NCI-H510A (cell line): ENCODE results near the gene TBCB.

Experiments used
- DNase-seq: peaks from one replicate; lab custom pipeline; 2025; lab: John Stamatoyannopoulos, UW

TBCB gene

DNA sequence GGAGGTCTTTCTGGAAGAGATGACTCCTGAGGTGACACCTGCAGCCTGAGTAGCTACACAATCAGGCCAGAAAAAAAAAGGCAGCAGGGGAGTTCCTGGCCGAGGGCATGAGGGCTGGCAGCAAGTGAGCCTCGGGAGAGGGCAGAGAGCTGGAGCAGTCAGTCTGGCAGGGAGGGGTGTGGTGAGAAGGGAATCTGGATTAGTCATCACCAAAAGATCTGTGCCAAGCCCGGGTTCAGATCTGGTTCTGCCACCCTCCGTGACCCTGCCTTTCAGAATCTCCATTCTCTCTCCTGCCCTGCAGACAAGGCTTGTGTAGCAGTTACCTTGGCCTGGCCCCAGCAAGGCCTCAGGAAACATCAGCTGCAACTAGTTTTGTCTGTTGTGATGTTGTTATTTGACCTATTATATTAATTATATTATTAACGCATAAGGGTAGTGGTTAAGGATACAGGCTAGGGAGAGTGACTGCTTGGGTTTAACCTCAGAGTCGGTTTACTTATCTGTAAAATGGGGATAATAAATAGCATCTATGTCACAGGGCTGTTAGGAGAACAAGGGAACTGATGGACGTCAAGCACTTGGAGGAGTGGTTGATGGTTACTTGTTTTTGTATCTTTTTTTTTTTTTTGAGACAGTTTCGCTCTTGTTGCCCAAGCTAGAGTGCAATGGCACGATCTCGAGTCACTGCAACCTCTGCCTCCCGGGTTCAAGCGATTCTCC is 21.9 kb downstream of the TBCB start:
- DNase-seq: no peak

DNA sequence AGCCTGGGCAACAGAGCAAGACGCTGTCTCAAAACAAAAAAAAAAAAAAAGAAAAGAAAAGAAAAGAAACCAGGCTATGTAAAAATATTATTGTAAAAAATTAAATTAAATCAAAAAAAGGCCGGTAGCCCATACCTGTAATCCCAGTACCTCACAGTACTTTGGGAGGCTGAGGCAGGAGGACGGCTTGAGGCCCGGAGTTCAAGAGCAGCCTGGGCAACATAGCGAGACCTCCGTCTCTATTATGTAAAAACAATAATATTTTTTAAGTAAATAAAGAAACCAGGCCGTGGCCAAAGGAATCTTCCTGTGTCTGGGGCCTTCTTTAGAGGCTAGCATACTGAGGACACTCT is 23.8 kb downstream of the TBCB start:
- no peak for DNase-seq

DNA sequence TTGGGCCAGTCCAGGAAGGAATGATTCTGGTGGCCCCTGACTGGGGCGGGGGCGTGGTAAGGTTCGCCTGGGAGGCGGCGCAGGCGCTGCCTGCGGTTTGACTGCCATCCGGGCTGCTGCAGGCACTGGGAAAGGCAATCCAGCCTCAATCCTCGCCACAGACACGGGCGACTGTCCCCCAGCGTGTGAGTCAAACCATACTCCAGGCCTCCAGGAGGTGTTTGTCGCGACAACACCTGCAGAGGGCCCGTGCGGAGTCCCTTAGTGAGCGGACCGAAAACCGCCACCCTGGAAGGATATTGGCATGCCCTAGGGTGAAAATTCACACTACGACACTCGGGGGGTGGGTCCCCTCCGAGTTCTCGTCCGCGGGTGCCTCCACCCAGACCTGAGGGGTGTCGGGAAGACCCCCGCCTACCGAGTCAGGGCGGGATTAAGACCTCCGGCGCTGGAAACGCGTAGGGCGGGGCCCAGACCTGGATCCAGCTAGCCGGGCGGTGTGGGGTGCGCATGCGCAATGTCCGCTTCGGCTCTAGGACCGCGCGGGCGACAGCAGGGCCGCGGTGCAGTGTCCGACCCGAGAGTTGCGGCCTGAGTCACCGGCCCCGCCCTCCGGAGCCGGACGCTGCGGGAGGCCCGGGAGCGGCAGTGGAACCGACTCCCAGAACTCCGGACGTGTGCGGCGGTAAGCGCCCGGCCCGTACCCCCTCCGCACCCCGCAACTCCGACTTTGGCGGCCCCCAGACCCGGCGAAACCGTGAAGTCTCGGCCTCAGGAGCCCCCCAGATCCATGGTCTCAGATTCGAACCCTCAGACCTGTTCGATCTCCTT is 24.4 kb downstream of the TBCB start, which contains the start of gene CAPNS1:
Gene CAPNS1, plus strand, starts transcription at position 594 of the 831 bp plus-strand sequence. CDS start 946 bp downstream, outside the sequence.
- peak; percentile 89 for DNase-seq

DNA sequence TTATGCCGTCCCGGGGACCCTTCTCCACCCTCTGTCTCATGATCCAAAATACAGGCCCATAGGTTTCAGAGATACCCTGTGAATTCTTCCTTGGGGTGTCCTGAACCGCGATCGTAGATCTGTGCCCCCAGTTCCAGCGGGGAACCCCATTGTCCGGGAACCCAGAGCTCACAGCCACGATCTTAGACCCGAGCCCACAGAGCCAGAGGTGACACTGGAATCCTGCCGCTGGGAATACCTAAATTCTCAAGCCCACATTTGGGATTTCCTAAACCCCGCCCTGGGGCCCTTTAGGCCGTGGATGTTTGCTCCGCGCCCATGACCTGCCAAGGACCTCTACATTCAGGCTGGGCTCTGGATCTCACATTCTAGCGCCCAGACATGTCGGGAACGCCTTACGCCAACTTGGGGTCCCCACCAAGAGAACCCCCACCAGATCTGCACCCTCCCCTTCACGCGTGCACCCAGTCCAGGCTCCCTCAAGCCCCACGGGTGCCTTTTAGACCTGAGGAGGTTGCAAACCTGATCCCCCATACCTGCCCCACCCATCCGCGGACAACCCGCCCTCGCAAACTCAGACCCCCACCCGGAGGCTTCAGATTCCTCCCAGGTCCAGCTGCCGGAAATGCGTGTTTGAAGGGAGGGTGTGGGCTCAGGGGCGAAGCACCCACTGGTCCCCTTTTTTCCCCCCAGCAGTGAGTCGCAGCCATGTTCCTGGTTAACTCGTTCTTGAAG is 25.2 kb downstream of the TBCB start:
- DNase-seq: peak; percentile 55

DNA sequence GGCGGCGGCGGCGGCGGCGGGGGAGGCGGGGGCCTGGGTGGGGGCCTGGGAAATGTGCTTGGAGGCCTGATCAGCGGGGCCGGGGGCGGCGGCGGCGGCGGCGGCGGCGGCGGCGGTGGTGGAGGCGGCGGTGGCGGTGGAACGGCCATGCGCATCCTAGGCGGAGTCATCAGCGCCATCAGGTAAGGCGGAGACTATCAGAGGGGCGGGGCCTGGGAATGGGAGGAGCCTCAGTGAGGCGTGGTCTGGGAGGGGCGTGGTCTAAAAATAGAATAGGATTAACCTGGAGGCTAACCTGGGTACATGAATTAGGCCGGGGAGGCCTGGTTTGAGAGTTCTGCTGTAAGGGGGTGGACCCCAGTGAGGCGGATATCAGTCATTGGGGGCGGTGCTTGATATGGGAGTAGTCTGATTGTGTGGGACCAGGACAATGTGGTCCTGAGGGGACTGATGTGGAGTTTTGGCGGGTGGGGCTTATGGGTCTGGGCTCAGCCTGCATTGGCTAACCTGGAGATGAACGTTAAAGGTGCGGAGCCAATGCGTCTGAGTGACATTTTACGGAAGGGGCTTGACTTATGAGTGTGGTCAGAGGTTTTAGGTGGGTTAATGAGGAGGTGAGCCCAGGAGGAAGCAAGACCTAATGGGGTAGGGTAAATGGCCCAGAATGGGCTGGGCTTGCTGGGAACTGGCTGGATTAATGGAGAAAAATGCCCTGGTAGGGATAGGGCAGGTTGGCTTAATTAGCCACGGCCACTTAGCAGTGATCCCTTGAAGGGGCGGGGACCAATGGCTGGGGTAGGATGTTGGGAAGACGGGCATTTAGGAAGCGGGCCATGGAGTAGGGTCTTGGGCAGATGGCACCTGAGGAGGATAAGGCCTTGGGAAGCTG is 26.0 kb downstream of the TBCB start:
- peak; percentile 55 for DNase-seq

DNA sequence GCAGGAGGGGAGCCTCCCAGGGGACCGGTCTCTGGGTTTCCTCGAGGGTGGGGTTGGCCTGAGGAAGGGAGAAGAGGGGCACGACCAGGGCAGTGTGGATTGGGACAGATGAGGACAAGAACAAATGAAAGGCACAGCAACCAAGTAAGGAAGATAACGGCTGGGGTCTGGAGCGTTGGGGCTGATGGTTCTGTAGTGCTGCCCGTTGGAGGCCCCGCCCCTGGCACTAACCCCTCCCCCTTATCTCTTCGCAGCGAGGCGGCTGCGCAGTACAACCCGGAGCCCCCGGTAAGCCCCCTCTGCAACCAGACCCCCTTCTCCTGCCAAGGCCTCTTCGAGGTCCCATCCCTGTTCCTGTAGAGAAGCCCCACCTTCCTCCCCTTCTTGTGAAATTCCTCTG is 26.8 kb downstream of the TBCB start:
- DNase-seq: no peak

DNA sequence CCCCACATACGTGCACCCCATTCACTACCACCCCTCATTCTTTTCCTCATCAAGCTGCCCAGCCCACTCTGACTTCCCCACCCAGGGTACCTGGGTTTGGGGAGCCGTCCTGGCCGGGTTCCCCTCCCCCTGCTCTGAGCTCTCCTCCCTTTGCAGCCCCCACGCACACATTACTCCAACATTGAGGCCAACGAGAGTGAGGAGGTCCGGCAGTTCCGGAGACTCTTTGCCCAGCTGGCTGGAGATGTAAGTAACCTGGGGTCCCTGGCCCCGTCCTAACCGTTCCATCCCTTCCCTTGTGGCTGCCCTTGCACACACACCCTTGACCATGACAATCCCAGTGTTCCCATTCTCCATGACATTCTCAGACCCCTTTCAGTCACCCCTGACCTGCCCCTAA is 27.2 kb downstream of the TBCB start:
- DNase-seq: no peak

DNA sequence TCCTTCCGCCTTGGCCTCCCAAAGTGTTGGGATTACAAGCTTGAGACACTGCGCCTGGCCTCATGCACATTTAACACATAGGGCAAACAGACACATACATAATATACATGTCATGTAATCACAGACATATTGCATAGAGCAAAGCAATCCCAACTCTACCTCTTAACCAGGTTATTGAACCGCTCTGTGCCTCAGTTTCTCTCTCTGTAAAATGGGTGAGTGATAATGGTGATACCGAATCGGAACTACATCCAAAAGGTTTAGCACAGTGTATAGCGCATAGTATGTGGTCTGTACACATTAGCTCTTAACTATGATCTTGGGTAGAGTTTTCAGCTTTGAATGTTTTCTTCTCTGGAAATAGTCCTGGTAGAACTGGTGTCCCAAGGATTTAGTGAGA is 29.4 kb downstream of the TBCB start:
- no peak for DNase-seq

DNA sequence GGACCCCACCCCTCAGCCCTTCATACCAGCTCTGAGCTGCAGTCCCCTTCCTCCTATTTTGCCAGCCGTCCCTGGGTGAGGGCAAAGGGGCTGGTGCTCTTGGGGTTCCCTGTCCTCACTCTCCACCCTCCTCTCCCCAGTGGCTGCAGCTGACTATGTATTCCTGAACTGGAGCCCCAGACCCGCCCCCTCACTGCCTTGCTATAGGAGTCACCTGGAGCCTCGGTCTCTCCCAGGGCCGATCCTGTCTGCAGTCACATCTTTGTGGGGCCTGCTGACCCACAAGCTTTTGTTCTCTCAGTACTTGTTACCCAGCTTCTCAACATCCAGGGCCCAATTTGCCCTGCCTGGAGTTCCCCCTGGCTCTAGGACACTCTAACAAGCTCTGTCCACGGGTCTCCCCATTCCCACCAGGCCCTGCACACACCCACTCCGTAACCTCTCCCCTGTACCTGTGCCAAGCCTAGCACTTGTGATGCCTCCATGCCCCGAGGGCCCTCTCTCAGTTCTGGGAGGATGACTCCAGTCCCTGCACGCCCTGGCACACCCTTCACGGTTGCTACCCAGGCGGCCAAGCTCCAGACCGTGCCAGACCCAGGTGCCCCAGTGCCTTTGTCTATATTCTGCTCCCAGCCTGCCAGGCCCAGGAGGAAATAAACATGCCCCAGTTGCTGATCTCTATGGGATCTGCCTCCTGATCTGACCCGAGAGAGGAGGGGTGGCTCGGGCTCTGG is 34.6 kb downstream of the TBCB start:
- no peak for DNase-seq

DNA sequence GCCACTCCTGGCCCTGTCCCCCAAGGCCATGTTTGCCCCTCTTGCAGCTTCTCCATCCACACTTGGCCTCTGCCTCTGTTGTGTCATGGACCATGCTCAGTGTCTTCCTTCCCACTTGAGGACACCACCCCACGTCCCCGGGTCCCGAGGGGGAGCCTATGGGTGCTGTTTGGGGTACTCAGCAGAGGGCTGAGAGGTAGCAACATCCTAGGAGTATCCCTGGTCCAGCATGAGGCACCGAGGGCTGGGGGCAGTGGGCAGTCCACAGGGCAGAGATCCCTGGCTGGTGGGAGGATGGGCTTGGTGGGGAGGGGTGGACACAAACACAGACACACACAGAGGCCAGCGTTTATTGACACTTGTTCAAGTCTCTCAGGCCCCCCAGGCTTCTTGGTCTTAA is 35.3 kb downstream of the TBCB start:
- no peak for DNase-seq

DNA sequence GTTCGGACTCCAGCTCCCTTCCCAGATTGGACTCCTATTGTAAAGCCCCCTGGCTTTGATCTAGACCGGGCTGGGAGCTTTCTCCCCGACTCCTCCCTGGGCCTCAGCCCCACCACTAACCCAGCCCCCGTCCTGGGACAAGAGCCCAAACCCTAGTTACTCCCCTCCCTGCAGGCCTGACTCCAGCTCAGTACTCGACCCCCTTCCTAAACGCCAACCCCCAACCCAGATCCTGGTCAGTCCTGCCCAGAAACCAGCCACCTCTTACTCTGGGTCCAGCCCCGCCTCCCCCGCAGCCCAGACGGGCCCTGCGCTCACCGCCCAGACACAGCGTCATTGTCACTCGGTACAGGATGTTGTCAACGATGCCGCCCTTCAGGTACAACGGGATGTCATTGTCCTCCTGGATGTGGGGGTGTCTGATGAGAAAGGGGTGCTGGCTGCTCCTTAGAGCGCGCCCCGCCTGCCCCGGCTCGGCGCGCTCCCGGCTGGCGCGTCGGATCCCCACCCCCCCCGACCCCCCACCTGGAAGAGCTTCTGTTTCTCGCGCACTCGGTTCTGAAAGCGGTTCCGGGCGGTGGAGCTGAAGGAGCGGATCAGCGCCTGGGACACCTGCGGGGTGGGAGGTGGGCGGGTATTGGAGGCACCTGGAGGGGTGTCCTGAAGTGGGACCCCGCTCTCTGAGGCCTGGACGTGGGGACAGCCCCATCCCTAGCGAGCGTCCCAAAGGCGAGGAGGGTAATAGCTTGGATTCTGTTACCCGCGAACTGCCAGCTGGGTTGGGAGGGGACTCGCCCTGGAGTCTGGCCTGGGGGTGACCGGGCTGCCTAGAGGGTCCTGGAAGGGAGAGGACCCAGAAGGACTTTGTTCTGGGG is 36.1 kb downstream of the TBCB start:
- DNase-seq: no peak

DNA sequence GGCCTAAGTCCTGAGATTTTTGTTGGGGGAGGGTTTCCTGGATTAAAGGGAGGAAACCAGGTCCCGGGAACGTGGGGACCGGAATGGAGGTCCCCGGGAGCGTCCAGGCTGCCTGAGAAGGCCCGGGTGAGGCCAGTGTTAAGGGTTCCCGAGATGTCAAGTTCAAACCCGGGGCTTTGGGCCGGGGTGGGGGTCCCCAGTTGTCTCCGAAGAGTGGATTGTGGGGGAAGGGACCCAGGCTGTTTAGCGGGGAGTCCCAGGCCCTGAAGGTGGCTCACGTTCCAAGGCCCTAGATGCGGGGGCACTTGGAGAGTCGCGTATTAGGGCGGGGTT is 36.7 kb downstream of the TBCB start:
- DNase-seq: no peak

DNA sequence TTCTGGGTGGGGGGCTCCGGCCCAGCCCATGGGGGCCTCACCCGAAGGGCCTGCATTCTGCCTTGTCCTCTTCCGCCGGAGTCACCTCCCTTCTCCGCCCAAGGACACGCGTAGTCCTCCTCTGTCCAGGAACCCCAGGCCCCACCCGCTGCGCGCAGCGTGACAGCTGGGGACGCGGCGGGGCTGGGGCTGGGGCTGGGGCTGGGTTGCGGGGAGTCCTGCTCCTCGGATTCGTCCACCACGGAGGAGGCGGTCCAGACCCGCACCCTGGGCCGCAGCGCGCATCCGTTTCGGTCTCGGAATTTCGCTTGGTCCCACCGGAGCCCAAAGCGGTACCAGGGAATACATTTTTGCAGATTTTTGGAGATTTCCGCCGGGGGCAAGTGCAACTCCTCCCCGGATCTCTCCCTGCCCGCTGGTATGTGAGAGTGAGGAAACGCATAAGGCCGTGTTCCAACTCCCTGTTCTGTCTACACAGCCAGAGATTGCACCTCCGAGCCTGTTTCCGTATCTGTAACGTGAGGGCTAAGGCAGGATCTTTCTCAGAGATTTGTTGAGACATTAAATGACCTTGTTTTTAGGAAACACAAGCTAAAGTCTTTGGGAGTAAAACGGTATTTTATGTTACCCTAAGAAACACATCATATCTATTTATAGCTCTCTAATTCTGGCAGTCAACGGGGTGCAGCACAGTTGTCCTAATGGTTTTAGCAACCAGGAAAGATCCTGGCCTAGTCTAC is 37.3 kb downstream of the TBCB start, which contains the start of gene COX7A1:
Gene COX7A1, minus strand, starts transcription at position 96 of the 740 bp plus-strand sequence. Its CDS starts 40 bp downstream, at position 56.
- DNase-seq: no peak

DNA sequence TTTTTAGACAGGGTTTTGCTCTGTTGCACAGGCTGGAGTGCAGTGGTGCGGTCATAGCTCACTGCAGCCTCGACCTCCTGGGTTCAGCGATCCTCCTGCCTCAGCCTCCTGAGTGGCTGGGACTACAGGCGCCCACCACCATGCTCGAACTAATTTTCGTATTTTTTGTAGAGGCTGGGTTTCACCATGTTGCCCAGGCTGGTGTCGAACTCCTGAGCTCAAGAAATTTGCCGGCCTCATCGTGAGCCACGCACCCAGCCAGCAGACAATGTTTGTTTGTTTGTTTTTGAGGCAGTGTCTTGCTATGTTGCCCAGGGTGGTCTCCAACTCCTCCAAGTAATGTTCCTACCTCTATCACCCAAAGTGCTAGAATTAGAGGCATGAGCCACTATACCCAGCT is 37.9 kb downstream of the TBCB start:
- no peak for DNase-seq

DNA sequence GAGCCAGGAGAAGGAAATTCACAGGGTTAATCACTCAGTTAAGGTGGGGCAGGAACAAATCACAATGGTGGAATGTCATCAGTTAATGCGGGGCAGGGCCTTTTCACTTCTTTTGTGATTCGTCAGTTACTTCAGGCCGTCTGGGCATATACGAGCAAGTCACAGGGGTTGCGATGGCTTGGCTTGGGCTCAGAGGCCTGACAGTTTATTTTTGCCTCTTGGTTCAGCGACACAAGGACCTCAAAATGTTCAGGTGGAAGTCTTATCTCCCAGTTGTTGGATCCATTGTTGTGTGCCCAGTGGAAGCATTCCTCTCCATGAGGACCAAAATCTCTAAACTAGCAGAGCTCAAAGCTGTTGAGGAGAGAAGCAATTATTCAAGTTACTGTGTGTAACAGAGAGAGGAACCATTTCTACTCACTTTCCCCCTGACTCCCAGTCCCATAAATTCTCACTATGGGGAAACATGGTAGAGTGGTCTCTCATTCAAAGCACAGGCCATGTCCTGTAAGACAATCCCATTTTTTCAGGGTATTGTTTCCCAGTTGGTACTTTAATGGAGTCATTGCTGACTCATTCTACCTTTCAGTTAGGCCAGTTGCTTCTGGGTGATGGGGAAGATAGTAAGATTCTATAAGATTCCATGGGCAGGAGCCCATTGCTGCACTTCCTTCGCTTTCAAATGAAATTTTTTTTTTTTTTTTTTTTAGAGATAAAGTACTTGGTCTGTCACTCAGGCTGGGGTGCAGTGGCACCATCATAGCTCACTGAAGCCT is 45.7 kb downstream of the TBCB start:
- no peak for DNase-seq

DNA sequence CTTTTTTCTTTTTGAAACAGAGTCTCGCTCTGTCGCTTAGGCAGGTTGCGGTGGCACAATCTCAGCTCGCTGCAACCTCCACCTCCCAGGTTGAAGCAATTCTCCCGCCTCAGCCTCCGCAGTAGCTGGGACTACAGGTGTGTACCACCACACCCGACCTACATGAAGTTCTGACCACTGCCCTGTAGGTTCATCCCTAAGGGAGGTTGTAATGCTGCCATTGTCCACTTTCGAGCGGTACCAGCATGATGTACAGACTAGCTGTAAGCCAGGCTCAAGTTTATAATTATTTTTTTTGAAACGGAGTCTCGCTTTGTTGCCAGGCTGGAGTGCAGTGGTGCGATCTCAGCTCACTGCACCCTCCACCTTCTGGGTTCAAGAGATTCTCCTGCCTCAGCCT is 48.5 kb downstream of the TBCB start:
- DNase-seq: no peak

DNA sequence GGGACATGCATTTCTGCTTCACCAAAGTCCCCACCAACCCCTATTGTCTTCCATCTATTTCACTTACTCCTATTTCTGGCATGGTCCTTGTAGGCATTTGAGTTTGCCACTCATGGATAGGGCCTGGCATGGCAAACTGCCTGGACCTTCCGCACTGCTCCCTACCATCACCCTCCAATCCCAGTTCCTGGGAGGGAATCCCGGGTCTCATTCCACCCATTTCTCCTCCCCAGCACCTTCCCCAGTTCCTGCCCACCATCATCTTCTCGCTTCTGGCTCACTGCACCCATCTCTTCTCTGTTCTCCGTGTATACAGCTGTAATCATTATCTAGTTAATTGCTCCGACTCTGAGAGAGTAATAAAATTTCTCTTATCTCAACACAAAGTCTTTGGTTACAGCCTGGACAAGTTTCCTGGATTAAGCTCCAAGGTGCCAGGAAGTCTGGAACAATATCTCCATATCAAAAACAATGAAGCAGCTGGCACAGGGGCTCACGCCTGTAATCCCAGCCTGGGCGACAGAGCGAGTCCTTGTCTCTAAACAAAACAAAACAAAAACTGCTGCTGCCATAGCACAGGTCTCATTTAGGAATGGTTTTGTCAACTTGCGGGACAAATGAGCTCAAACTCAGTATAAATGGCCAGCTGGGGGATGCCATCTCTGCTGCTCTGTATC is 54.0 kb downstream of the TBCB start:
- DNase-seq: no peak

DNA sequence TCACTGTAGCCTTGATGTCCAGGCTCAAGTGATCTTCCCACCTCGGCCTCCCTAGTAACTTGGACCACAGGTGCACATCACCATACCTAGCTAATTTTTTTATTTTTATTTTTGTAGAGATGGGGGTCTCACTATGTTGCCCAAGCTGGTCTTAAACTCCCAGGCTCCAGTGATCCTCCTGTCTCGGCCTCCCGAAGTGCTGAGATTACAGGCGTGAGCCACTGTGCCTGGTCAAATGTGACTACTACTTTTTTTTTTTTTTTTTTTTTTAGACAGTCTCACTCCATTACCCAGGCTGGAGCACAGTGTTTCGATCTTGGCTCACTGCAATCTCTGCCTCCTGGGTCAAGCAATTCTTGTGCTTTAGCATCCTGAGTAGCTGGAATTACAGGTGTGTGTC is 57.6 kb downstream of the TBCB start:
- DNase-seq: no peak
